IPS DF 4.7 (cell line): ENCODE results near the gene NUDT12.

Experiments
- DNase-seq: peaks from one replicate; pipeline ENCODE4 v3.0.0-alpha.2; 2013; ENCODE audit warnings: low spot score; ENCODE audit errors: extremely low read depth

The NUDT12 gene

GRCh38 chr5:103541114-103541513 is 21.5 kb downstream of the NUDT12 start:
- no peak for DNase-seq

DNA sequence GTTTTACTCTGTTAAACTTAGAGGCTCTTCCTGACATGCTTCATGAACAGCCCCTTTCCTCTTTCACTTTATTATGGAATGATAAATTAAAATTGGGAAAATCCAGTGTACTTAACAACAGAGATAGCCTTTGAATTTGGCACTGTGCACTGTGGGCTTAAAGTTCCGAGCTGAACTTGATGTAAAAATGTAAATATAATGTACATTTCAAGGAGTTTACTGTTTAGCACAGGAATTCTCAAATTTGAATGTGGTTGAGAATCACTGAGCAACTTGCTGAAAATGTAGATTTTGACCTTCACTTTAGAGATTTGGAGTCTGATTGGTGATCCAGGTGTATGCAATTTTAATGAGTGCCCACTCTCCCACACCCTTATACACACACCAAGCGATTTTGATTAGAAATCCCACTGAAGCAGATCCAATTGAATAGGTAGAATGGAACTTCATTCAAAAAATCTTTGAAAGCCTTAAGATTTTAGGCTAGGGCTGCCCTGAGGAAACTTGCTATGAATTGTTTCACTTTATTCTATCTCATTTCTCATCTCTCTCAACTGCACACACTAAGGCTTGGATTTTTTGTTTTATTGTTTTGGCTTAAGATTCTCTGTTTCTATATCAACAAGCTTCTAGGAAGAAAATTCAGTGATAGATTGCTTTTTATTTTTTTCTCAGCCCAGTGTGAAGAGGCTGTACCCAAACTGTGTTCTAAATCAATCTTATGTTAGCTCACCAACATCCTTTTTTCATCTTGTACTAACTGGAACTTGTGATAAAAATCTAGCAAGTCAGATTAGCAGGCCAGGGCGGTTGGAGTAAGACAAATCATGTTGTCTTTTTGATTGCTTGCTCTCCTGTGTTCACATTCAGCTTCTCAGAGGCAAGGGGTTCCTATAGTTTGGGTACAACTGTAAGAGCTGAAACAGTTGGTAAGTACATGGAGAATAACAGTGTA is 22.9 kb downstream of the NUDT12 start:
- no peak for DNase-seq

DNA sequence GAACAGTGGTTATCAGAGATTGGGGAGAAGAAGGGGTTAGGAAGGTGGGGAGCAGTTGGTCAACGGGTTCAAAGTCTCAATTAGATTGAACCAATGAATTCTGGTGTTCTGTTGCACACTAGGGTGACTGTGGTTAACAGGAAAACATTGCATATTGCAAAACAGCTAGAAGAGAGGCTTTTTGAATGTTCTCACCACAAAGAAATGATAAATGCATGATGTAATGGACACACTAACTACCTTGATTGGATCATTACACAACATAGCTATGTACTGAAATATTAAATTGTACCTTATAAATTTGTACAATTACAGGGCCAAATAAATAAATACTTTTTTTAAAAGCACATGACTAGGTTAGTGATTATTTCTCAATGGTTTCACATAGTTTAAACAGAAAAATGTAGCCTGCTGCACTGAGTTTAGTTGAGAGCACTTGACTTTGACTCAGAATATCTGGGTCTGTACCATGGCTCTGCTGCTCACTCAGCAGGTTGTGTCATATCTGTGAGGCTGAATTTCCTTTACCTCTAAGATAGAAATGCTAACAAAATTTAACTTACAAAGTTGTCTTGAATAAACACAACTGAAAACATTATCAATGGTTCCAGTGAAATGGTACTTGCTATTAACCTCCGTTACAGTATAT is 30.4 kb downstream of the NUDT12 start:
- no peak for DNase-seq

GRCh38 chr5:103526164-103526915 is 36.2 kb downstream of the NUDT12 start:
- DNase-seq, result no peak

DNA sequence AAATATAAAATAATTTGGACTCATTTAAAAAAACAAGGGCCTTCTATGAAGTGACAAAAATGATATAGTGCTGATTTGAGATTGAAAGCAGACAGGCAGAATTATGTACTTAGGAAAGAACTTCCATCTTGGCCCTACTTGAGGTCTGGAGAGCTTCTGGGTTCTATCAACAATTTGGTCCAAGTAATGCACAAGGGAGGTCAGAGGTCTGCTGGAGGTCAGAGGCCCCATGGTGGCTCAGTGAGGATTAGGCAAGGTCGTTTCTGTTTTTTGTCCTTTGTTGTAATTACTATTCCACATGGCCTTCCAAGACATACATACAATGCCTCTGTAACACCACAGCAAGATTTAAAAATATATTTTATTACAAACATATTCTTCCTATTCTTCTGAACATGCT is 37.2 kb downstream of the NUDT12 start:
- no peak for DNase-seq

- no peak for DNase-seq
Observed at GRCh38 chr5:103523319-103523718, 39.3 kb downstream of the NUDT12 start.

GRCh38 chr5:103522586-103522985 is 40.0 kb downstream of the NUDT12 start:
- DNase-seq, result no peak

DNA sequence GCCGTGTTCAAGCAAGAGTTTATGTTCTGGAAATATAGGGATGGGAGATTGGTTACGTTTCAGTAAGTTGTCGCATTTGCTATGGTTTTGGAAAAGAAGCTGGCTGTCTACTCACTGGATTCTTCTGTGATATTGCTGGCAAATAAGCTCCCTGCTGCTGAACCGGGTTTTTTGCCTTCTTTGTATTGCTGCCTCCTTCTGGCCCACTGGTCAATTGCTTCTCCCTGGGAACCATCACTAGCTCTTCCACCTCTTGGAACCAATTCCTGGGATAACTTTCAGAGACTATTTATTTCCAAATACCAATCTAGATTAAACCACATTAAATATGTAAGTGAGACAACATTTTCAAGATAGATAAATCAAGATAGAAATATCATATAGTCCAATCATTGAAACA is 43.0 kb downstream of the NUDT12 start:
- DNase-seq, result no peak

- DNase-seq, result no peak
Observed at GRCh38 chr5:103514371-103514770, 48.2 kb downstream of the NUDT12 start.

- no peak for DNase-seq
Observed at GRCh38 chr5:103513701-103514100, 48.9 kb downstream of the NUDT12 start.

DNA sequence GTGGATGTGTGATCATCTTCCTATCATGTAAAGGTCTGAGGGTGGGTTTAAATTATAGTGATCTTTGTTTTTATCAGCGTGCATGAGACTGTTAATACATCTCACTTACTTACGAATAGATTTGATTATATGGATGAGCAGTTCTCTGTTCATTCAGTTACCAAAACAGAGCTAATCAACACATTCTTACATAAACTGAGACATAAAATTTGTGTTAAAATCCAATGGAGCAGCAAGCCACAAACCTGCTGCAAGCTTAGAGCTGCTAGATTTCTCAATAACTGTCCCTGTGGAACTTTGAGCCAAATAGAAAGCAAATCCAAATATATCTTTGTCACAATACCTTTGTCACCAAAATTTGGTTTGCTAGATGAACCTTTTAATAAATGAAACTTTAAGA is 50.1 kb downstream of the NUDT12 start:
- no peak for DNase-seq

DNA sequence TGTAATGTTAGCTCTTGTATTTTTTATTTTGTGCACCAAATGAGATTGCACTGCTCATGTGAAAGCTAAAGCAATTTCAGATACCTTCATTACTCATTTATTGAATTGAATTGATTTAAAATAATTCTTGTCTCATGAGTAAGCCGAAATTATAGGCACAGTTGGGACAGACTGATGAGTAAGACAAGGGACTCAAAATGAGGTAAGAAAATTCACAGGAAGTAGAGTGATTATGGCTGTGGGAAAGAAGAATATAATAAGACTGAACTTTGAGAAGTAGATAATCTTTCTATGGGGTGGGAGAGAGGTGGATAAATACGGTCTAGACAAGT is 51.1 kb downstream of the NUDT12 start:
- no peak for DNase-seq

DNA sequence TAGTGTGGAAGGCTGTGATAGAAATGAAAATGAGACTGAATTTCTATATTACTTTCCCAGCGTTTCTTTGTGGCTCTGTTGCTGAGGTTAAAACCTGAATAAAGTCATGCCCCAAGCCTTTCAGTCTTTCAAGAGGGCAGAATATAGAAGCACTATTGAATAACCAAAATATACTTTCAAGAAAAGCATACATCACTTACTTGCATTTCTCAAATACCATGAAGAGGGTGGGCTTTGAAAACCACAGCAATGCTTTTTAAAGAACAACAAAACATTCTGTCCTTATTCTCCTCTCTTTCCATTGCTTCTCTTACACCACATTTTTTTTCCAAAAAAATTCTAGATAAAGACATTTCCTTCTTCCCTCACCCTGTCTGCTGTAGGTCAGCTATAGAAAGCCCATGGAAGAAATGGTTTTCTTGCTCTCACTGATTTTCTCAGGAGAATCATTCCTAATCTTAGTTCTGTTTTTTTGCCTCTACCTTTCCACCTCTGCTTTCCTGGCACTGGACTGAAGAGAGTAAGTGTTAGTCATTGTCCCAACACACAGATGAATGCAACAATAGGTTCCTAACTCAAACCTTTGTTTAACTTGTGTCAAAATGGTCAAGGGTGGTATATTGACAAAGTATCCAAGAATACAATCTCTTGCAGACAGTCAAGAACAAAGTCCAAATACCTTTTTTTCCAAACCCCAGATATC is 51.6 kb downstream of the NUDT12 start:
- no peak for DNase-seq

- DNase-seq, result no peak
Observed at GRCh38 chr5:103505581-103506305, 56.8 kb downstream of the NUDT12 start.

DNA sequence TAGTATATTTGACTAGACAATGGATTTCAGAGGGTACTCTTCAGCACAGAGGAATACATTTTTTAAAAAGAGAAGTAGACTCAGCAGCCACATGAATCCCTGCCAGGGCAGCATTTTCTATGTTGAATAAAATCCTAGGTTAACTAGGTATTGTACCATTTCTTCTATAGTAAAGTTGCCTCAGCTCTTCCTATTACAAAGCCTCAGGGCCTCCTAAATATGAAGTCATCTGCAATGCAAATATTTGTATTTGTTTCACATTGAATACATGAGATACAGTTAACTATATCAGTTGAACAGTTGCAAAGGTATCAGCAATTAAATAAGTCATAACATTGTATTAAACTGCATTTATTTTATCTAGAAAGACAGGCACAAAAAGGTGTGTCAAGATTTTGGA is 59.5 kb downstream of the NUDT12 start:
- DNase-seq, result no peak

DNA sequence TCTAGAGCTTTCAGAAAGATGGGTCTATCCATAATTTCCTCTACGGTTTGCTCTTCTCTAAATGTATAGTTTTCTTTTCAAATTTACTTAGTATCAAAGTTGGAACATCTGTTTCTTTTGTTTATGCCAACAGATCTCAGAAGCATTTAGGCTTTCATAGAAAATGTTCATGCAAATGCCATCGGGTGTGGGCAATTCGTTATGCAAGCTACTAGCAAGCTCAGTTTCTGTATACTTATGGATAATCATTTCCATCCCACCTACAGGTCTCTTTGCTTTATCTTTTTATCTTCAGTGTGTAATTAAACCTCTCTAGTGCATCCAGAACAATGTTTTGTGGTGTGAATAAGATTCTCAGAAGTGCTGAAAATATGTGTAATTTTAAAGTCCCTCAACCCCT is 59.9 kb downstream of the NUDT12 start:
- no peak for DNase-seq
